ENCODE measurements around the gene BTN3A1.
"Not testable (repeated sequence)": the region's sequence is repeated elsewhere in the genome, so short reads cannot be mapped to it uniquely, and the experiment has no call there.

Gene BTN3A1

DNA sequence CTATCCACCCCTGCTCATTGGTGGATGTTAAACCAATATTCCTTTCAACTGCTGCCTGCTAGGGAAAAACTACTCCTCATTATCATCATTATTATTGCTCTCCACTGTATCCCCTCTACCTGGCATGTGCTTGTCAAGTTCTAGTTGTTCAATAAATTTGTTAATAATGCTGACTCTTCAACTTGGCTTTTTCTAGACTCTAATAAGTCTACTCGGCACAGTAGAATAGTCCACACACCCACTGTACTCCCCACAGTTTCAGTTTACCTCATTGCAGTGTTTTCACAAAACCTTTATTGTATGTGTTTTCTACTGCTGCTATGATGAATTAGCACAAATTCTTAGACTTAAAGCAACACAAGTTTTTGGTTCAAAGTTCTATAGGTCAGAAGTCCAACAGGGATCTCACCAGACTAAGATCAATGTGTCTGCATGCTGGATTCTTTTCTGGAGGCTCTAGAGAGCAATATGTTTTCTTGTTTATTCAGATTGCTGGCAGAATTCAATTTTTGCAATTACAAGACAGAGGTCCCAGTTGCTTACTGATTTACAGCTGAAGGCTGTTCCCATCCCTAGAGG, 13.1 kb downstream of the BTN3A1 start:
- DNase-seq, result no peak

DNA sequence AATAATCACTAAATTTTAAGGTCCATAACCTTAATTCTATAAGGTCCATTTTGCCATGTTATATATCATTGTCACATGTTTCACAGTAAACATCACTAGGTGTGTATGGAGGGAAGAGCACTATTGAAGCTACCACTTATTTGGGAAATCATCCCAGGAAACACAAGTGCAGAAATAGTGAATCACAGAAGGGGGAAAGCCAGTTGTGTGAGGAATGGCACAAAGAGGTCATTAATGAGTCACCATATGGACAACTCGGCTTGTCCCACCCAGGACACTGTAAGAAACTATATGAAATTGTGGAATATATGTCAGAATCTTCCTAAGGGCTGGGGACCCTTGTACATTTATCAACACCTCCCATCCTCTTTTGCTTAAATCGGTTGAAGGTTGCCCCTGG, 13.7 kb downstream of the BTN3A1 start:
- no peak for DNase-seq

DNA sequence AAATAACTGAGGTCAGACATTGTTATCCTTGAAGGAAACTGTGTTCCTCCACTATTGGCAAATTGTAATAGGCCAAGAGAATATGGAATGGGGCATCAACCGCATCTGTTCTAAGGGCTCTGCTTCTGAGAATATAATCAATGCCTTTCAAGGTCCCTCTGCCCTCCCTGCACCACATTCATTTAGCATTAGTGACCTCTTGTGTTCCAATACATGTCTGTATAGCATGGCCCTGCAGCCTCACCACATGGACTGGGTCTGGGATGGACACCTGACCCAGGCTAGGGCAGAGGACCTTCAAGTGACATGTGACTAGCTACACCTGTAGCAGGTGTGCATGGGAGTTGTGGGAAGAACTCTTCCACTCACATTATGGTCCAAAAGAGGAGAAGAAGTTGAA, 14.2 kb downstream of the BTN3A1 start:
- DNase-seq, result no peak

DNA sequence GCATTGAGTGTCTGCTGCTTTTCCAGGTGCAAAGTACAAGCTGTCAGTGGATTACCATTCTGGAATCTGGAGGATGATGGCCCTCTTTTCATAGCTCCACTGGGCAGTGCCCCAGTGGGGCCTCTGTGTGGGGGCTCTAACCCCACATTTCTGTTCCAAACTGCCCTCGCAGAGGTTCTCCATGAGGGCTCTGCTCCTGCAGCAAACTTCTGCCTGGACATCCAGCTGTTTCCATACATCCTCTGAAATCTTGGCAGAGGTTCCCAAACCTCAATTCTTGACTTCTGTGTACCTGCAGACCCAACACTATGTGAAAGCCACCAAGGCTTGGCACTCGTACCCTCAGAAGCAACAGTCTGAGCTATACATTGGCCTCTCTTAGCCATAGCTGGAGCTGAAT, 16.0 kb downstream of the BTN3A1 start:
- DNase-seq, result not testable (repeated sequence)

- DNase-seq, result not testable (repeated sequence)
Measured at GRCh38 chr6:26418795-26419194, 16.7 kb downstream of the BTN3A1 start.

DNA sequence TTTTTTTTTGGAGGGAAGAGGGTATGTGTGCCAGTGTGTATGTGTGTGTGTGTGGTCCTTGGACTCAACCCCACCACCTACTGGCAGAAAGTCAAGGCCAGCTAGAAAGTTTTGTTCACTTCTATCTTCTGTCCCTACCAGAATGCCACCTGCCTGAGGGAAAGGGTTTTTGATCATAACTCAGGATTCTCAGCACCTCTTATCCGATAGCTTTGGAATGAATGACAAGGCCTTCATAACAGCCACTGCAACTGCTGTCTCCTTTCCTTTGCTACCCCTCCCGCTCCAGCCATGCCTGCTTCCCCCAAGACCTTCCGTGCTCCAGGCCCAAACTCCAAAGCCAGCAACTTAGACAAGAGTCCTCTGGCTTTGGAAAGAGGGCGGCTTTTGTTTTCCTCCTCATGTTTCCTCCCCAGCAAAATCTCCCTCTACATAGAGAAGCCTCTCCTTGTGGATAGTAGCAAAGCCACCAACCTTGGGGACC, 18.7 kb downstream of the BTN3A1 start:
- no peak for DNase-seq

DNA sequence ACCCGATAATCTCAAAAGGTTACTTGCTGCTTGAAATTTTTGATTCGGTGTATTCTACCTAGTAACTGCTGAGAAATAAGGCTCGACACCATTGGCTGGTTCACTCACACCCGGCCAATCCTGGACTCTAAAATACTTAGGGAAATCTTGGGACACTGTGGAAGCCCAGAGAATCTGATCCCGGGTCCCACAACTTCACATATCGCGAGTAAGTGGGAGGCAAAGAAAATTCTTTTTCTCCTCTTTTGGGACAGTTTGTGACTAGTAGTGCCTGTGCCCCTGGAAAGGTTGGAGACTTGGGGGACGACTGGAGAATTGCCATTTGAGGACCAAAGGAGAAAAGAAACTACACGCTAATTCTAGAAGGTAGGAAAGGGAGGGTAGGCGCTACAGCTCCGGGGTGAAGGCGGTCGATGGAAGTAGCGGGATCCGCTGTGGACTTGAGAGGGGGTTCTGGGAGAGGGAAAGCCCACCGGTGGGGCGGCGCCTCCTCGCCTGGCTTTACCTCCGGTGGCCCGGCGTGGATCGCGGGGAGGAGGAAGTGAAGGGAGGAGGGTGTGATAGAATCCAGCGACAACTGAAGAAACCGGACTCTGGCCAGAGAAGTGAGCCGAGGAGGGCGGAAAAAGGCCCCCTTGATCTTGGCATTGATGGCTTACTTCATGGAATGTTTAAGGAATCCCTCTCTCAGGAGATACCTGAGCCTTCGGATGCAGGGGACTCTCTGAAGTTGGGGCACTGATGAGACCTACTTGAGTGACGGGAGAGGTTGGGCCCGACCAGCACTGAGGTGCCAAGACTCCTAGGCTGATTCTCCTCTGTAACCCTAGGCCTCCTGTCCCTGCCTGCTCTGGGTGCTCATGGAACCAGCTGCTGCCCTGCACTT, 19.4 kb downstream of the BTN3A1 start:
- no peak for DNase-seq

GRCh38 chr6:26422329-26422728, 20.3 kb downstream of the BTN3A1 start:
- DNase-seq, result no peak

DNA sequence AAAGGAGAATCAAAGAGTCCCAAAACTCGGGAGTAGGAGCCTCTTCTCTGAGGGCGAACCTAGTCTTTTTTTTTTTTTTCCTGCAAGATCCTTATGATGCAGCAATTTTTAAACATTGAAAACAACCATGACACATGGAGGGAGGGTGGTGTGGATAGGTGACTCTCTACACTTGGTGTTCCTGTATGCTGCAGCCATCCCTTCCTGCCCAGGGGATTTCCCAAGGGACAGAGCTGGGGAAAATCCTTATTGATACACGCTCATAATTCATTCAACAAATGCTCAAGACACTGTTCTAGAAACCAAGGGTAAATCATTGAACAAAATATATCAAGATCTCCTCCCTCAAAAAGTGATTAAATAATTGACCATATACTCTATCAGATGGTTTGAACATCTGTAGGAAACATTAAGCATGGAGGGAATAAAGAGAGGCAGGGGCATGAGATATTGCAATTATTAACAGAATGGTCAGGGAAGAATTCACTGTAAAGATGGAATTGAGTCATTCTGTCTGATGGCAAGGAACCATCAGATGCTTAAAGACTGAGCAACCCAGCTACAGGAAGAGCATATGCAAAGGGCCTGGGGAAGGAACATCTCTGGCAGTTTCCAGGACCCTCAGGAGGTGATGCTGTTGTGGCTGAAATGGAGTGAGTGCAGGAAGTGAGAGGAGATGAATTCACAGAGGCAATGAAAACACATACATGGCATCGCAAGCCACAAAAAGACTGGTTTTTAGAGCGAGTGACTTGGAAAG, 24.8 kb downstream of the BTN3A1 start:
- DNase-seq, result no peak

DNA sequence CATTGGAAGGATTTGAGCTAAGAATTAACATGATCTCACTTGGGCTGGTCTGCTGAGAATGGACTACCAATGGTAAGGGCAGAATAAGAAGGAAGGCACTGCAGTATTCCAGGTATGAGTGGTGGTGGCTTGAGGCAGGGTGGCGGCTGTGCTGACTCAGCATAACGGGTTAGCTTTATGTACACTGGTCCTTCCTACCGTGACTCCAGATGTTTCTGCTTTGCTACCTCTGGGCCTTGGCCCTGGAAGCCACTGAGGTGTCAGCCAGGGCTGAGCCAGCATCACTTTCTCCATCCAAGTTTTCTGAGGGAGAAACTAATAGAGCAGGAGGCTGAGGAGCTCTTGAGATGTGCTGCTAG, 25.4 kb downstream of the BTN3A1 start:
- no peak for DNase-seq

- no peak for DNase-seq
Measured at GRCh38 chr6:26428206-26428605, 26.1 kb downstream of the BTN3A1 start.

- DNase-seq, result no peak
Measured at GRCh38 chr6:26430787-26431186, 28.7 kb downstream of the BTN3A1 start.

DNA sequence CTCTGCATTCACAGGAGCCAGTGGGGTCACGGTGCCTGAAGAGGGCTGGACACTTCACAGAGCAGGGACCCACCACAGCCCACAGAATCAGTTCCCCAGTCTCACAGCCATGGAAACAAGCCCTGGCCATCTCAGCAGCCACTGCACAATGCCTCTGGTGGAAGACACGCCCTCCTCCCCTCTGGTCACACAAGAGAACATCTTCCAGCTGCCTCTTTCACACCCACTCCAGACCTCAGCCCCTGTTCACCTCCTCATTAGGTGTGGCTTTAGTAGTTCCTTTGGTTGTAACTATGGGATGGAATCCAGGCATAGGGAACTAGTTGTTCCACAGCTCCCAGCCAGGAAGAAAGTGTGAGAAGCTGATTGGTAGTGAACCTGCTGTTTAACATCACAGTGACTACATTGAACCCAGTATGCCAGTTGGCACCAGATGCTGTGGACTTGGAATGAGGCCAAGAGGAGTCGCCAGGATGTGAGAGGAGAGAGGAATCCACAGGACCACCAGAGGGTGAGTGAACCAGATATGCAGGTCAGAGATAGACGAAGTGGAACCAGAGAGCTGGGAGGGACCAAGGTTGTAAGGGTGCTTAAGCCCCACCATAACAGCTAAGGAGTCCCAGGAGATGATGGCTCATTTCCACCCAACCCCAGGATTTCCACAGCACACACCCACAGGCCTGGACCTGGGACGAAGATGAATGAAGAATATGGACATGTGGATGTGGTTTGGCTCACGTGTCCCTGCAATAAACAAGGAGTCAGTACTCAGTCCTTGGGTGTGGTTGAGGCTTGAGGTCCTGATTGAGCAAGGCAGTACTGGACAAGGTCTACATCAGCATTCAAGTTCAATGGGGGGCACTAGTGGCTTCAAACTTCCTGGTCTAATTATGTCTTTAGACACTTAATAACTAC, 29.4 kb downstream of the BTN3A1 start:
- DNase-seq, result no peak

GRCh38 chr6:26432627-26433201, 30.6 kb downstream of the BTN3A1 start:
- DNase-seq, result no peak

DNA sequence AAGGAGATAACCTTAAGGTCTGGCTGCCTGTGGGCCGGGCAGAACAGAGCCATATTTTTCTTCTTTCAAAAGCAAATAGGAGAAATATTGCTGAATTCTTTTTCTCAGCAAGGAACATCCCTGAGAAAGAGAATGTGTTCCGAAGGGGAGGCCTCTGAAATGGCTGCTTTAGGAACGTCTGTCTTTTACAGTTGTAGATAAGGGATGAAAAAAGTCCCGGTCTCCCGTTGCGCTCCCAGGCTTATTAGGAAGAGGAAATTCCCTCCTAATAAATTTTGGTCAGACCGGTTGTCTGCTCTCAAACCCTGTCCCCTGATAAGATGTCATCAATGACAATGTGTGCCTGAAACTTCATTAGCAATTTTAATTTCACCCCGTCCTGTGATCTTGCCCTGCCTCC, 31.6 kb downstream of the BTN3A1 start:
- DNase-seq, result not testable (repeated sequence)

DNA sequence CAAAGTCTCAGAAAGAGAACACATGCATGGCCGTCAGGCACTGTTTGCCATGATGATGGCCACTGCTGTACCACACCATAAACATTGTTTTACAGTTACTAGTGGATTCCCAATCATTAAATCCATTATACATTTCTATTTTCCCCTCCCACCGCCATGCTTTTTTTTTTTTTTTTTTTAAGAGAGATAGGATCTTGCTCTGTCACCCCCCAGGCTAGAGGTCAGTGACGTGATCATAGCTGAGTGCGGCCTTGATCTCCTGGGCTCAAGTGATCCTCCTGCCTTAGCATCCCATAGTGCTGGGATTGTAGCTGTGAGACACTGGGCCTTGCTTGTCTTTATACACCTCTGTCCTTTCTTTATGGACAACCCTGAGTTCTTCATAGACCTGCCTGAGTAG, 33.9 kb downstream of the BTN3A1 start:
- no peak for DNase-seq

GRCh38 chr6:26437550-26437949, 35.5 kb downstream of the BTN3A1 start:
- no peak for DNase-seq

DNA sequence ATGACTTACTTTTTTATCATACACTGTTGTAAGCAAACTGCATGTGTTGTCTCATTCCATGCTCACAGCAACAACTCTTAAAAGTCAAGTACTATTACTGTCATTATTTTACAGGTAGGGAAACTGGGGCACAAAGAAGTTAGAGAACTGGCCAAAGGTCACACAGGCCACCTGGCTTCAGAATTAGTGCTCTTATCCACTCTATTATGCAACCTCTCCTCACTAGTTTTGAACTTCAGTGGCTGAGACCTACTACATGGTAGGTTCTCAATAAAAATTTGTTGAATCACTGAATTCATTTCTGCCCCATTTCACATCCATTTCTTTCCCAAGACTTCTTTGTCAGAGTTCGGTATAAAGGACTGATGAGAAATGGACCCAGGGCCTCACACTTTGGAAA, 35.9 kb downstream of the BTN3A1 start:
- no peak for DNase-seq

DNA sequence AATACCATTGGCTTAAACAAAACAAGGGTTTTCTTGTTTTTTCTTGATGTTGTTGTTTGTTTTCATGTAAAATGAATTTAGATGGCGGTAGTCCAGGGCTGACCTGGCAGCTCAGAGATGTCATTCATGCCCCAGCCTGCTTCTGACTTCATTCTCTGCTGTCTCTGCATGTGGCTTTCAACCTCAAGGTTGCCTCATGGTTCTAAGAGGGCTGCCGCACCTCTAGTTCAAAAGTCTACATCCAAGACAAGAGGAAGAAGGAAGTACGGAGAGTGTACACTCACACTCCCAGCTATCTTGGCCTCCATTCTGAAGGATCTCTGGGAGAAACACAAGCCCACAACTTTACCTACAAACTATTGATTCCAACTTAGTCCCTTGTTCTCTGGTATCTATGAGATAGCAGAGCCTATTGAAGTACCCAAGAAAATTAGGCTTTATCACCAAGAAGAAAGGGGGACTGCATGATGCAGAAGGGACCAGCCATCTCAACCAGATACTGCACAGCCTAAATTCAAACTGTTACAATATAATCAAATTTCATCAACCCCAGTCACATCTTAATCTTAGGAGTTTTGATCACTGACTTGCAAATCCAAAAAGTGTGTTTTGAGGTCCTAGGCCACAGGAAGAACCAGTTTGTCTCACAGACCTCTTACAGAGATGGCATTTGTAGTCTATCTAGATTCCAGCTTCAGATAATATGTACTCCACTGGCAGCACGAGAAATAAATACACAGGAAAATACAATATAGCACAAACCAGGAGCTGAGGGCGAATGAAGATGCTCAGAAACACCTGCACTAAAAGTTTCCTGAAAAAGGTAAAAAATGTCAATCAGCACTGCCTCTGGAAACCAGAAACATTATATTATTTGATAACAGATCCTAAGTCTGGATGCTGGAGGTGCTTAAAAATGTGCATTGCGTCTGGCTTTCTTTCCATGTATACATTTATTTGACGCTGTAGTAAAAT, 37.4 kb downstream of the BTN3A1 start:
- DNase-seq, result no peak

DNA sequence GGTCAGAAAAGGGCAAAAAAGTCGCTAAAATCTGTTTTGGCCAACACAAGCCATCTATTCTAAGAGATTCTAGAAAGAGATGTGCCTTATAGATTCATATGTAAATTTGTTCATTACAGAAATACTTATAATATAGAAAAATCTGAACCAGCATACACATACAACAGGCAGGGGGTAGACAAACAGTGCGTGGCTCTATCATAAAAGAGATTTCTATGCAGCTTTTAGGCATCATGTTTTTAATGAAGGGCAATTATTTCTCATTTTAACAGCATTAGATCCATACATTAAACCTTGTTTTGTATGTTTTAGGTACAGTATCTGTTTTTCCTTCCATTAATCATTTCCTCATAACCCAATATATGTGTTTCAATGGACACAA, 38.9 kb downstream of the BTN3A1 start:
- no peak for DNase-seq

GRCh38 chr6:26441977-26442376, 39.9 kb downstream of the BTN3A1 start:
- no peak for DNase-seq
